MM.1S (cell line): ENCODE measurements around the gene GPC5.

Experiments used
- DNase-seq: peaks from one replicate; pipeline ENCODE4 v3.0.0-alpha.2; 2015
- H2AFZ ChIP-seq: fragments of 300-600 bp; sonication (generic); 2 replicates; pipeline ENCODE4 v1.6.0; 2016; ENCODE audit warnings: antibody characterized with exemption, low read length
- H3F3A ChIP-seq: fragments of 300-600 bp; sonication (generic); 2 replicates; pipeline ENCODE4 v1.6.1; 2016; ENCODE audit warnings: mild to moderate bottlenecking, antibody characterized with exemption, low read length, moderate library complexity, mixed read lengths; ENCODE audit not compliant: insufficient read depth
- H3K27ac ChIP-seq: fragments of 300-600 bp; sonication (generic); 2 replicates; pipeline ENCODE4 v1.5.1; 2016; ENCODE audit warnings: mild to moderate bottlenecking, low read length
- H3K27me3 ChIP-seq: fragments of 300-600 bp; sonication (generic); replicated peaks from 2 replicates; pipeline ENCODE4 v1.6.0; 2016; ENCODE audit warnings: low read length; ENCODE audit not compliant: insufficient read depth
- H3K36me3 ChIP-seq: fragments of 300-600 bp; sonication (generic); replicated peaks from 2 replicates; pipeline ENCODE4 v1.6.1; 2016; ENCODE audit warnings: mild to moderate bottlenecking, low read length, mixed read lengths; ENCODE audit not compliant: insufficient read depth
- H3K4me1 ChIP-seq: fragments of 300-600 bp; sonication (generic); 2 replicates; pipeline ENCODE4 v1.6.1; 2016; ENCODE audit warnings: low read length, mixed read lengths
- H3K4me2 ChIP-seq: fragments of 300-600 bp; sonication (generic); 2 replicates; pipeline ENCODE4 v1.6.0; 2016; ENCODE audit warnings: low read depth, low read length
- H3K4me3 ChIP-seq: fragments of 300-600 bp; sonication (generic); 2 replicates; pipeline ENCODE4 v1.5.1; 2016; ENCODE audit warnings: low read length, mixed read lengths
- H3K79me2 ChIP-seq: fragments of 300-600 bp; sonication (generic); 2 replicates; pipeline ENCODE4 v1.6.1; 2016; ENCODE audit warnings: mixed run types, low read length, mixed read lengths
- H3K9ac ChIP-seq: fragments of 300-600 bp; sonication (generic); 2 replicates; pipeline ENCODE4 v1.6.1; 2016; ENCODE audit warnings: low read length, mixed read lengths
- H3K9me2 ChIP-seq: fragments of 300-600 bp; sonication (generic); replicated peaks from 2 replicates; pipeline ENCODE4 v1.6.1; 2016; ENCODE audit warnings: mild to moderate bottlenecking, low read length, mixed read lengths; ENCODE audit not compliant: insufficient read depth
- H3K9me3 ChIP-seq: fragments of 300-600 bp; sonication (generic); replicated peaks from 2 replicates; pipeline ENCODE4 v1.6.1; 2016; ENCODE audit warnings: mild to moderate bottlenecking, low read length, mixed read lengths; ENCODE audit not compliant: insufficient read depth
- H4K20me1 ChIP-seq: fragments of 300-600 bp; sonication (generic); 2 replicates; pipeline ENCODE4 v1.6.1; 2016; ENCODE audit warnings: mild to moderate bottlenecking, low read length, moderate library complexity, mixed read lengths; ENCODE audit not compliant: insufficient read depth
- CTCF ChIP-seq: fragments of 300-600 bp; sonication (generic); IDR thresholded peaks from 2 replicates; pipeline ENCODE4 v1.5.1; 2016; ENCODE audit warnings: antibody characterized with exemption, low read length, mixed read lengths
- EZH2 ChIP-seq: fragments of 300-600 bp; sonication (generic); optimal IDR thresholded peaks from 2 replicates; pipeline ENCODE3; 2017; ENCODE audit warnings: low read depth, mild to moderate bottlenecking, antibody characterized with exemption, low read length, mixed read lengths
- EZH2phosphoT487 ChIP-seq: fragments of 300-600 bp; sonication (generic); IDR thresholded peaks from 2 replicates; pipeline ENCODE4 v1.6.1; 2018; ENCODE audit warnings: antibody characterized with exemption, low read length

GPC5 gene

DNA sequence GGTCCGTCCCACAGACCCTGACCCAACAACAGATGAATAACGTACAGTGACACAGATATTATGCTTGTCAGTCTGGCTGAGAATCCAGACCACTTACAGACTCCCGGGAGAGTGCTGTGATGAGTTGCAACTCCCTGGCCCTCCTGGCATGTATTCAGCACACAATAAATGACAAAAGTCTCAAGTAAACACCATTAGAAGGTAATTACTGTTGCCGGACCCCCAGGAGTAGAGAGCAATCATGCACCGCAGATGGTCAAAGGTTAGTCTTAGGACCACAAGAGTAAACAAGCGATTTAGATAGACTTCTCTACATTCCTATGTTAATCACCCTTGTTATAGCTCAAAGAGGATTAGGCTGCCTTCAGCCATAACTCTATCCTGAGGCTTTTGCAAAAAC, 1101.8 kb downstream of the GPC5 start:
- Histone ChIP-seq H3K27me3 (no peaks in the 10 kb centered on the region), H3K4me2 (no peak overlapping the region), H3K9ac (no peak overlapping the region), H3K4me1 (no peaks in the 10 kb centered on the region), H3K9me3 (no peaks in the 10 kb centered on the region), H3K36me3 (no peaks in the 10 kb centered on the region), H3K27ac (no peak overlapping the region), H3K9me2 (no peaks in the 10 kb centered on the region), H4K20me1 (no peaks in the 10 kb centered on the region), H3K79me2 (no peaks in the 10 kb centered on the region), H3F3A (no peaks in the 10 kb centered on the region), H2AFZ (no peak overlapping the region), H3K4me3 (no peak overlapping the region)
- no peak for DNase-seq
- TF ChIP-seq EZH2 (no peak), CTCF (no peak), EZH2phosphoT487 (no peak)

DNA sequence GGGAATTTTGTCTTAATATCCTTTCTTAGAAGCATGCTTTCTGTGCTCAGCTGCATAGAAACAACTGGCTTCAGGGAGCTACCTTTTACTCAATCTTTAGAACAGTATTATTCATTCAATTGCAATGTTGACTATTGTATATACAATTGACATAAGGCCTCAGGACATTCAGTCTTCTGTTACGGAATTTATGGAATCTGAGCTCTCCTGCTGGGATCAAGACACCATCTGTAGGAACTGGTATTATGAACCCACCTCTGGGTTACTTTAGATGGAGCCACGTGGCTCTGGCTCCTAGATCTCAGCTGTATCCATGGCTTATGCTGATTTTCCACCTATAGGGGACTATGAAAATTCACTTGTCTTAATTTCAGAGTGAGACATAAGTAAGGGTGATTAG, 1112.0 kb downstream of the GPC5 start:
- no peaks in the 10 kb centered on the region for H3K4me1 ChIP-seq
- no peaks in the 10 kb centered on the region for H3K9me2 ChIP-seq
- no peaks in the 10 kb centered on the region for H4K20me1 ChIP-seq
- no peak overlapping the region for H3K27ac ChIP-seq
- H3K4me2 ChIP-seq = no peak overlapping the region
- no peaks in the 10 kb centered on the region for H3F3A ChIP-seq
- no peak overlapping the region for H2AFZ ChIP-seq
- H3K9me3 ChIP-seq = no peaks in the 10 kb centered on the region
- no peak for TF ChIP-seq EZH2
- no peak for TF ChIP-seq CTCF
- no peak for TF ChIP-seq EZH2phosphoT487
- H3K4me3 ChIP-seq = no peak overlapping the region
- no peaks in the 10 kb centered on the region for H3K36me3 ChIP-seq
- DNase-seq = no peak
- H3K27me3 ChIP-seq = no peaks in the 10 kb centered on the region
- H3K79me2 ChIP-seq = no peaks in the 10 kb centered on the region
- H3K9ac ChIP-seq = no peak overlapping the region

DNA sequence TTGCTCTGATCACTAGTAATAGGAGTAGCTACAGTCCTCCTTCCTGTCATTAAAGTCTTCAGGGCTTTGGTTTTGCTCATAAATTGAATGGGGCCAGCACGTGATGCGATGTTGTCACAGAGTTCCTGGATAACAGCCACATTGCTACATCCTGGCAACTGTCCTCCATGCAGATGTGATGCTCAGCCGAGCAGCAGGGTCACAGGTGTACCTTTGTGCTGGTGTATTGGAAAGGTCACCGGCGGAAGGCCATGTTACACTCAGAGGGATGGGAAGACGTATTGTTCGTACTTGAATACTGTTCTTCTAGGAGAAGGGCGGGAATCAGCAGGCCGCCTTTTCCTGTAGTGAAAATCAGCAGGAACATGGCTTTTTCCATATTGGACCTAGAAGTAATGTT, 1114.4 kb downstream of the GPC5 start:
- no peaks in the 10 kb centered on the region for H3K9me3 ChIP-seq
- no peak overlapping the region for H2AFZ ChIP-seq
- H3K4me3 ChIP-seq = no peak overlapping the region
- H3K27ac ChIP-seq = no peak overlapping the region
- TF ChIP-seq CTCF (no peak), EZH2phosphoT487 (no peak), EZH2 (no peak)
- H3K9ac ChIP-seq = no peak overlapping the region
- no peaks in the 10 kb centered on the region for H4K20me1 ChIP-seq
- H3K9me2 ChIP-seq = no peaks in the 10 kb centered on the region
- H3K4me1 ChIP-seq = no peaks in the 10 kb centered on the region
- H3K4me2 ChIP-seq = no peak overlapping the region
- H3K27me3 ChIP-seq = no peaks in the 10 kb centered on the region
- no peaks in the 10 kb centered on the region for H3K79me2 ChIP-seq
- no peaks in the 10 kb centered on the region for H3K36me3 ChIP-seq
- DNase-seq = no peak
- no peaks in the 10 kb centered on the region for H3F3A ChIP-seq

GRCh38 chr13:92513672-92514071, 1115.3 kb downstream of the GPC5 start:
- H2AFZ ChIP-seq = no peak overlapping the region
- no peaks in the 10 kb centered on the region for H3K4me1 ChIP-seq
- no peaks in the 10 kb centered on the region for H3K27me3 ChIP-seq
- no peaks in the 10 kb centered on the region for H3K79me2 ChIP-seq
- no peak overlapping the region for H3K4me3 ChIP-seq
- H3K9ac ChIP-seq = no peak overlapping the region
- no peaks in the 10 kb centered on the region for H3K9me2 ChIP-seq
- no peaks in the 10 kb centered on the region for H3K9me3 ChIP-seq
- no peak for DNase-seq
- no peaks in the 10 kb centered on the region for H3K36me3 ChIP-seq
- H3K27ac ChIP-seq = no peak overlapping the region
- no peak overlapping the region for H3K4me2 ChIP-seq
- H4K20me1 ChIP-seq = no peaks in the 10 kb centered on the region
- no peaks in the 10 kb centered on the region for H3F3A ChIP-seq
- TF ChIP-seq CTCF = no peak
- no peak for TF ChIP-seq EZH2
- TF ChIP-seq EZH2phosphoT487 = no peak
